ENCODE results near the gene NAXE. TPM values are rescaled to one million over a fixed set of nuclear protein-coding genes. Genes with fewer than 3 reads are reported as not detected.

The NAXE gene
- total RNA-seq, 1 donor from 2014 or later, result 75.6 TPM

DNA sequence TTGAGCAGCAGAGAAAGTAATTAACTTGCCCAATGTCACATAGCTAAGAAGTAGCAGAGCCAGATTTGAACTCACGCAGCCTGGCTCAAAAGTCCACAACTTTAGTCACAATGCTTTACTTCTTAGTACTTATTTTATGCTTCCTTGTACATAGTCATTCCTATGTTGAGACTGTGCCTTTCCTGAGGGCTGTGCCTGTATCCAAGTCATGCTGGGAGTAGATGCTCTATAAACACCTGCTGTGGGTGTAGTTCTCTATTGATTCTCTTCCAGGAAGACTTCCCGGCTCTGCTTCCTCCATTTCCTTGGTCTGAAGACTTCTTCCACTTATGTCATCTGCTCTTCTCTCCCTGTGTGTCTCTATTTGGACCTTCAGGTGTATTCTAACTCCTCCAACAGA, 35.9 kb upstream of the NAXE start:
- H3K4me1 Mint-ChIP-seq, result peaks cover 45% of the 10 kb centered on the region
- TF ChIP-seq, protein P1, sequence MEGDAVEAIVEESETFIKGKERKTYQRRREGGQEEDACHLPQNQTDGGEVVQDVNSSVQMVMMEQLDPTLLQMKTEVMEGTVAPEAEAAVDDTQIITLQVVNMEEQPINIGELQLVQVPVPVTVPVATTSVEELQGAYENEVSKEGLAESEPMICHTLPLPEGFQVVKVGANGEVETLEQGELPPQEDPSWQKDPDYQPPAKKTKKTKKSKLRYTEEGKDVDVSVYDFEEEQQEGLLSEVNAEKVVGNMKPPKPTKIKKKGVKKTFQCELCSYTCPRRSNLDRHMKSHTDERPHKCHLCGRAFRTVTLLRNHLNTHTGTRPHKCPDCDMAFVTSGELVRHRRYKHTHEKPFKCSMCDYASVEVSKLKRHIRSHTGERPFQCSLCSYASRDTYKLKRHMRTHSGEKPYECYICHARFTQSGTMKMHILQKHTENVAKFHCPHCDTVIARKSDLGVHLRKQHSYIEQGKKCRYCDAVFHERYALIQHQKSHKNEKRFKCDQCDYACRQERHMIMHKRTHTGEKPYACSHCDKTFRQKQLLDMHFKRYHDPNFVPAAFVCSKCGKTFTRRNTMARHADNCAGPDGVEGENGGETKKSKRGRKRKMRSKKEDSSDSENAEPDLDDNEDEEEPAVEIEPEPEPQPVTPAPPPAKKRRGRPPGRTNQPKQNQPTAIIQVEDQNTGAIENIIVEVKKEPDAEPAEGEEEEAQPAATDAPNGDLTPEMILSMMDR (IDR thresholded peaks at IDR 0.05), result no peak
- intact Hi-C loops (cut with micrococcal nuclease), result no loop called here
- no peak overlapping the region for H3K4me3 Mint-ChIP-seq
- no peaks in the 10 kb centered on the region for H3K36me3 Mint-ChIP-seq (ENCODE audit: low read depth)
- H3K9me3 Mint-ChIP-seq, result no peaks in the 10 kb centered on the region
- DNase-seq, result no peak
- ChIA-PET CTCF (interaction anchor here (1.2 kb wide), 1 partner anchor 75 kb away, joined by 3 read pairs; no protein-coding TSS in a partner anchor), POLR2A (interaction anchor here (0.6 to 0.9 kb wide), 2 partner anchors 54 to 56 kb away, joined by 4 to 5 read pairs; no protein-coding TSS in a partner anchor)
- H3K27ac Mint-ChIP-seq, result no peak overlapping the region
- no peak for ATAC-seq (ENCODE audit: low read depth)
- H3K27me3 Mint-ChIP-seq, result no peaks in the 10 kb centered on the region

DNA sequence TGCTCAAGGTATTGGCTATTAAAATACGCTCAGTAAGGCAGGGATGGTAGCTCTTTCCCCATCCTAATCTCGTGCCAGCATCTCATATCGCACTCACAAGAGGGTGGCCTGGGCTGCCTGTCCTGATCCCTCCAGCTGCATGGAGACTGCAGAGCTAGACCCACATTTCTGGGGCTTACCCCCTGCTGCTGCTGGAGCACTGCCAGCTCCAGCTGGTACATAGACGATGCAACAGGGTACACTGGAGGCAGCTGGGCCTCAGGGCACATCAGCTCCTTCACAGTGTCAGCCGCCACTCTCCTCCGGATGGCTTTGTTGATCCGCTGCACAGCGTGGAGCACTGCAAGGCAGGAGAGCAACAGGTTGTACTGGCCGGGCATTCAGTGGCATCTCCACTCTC, 35.2 kb upstream of the NAXE start:
- POLR2A ChIA-PET, result interaction anchor here (0.6 kb wide), 1 partner anchor 56 kb away, joined by 4 read pairs; no protein-coding TSS in a partner anchor
- TF ChIP-seq, protein P1 (IDR thresholded peaks at IDR 0.05), result no peak
- DNase-seq (no peak), ATAC-seq (ENCODE audit: low read depth) (no peak)
- intact Hi-C loops (cut with micrococcal nuclease), result no loop called here
- Mint-ChIP-seq H3K9me3 (no peaks in the 10 kb centered on the region), H3K27me3 (no peaks in the 10 kb centered on the region), H3K4me1 (peaks cover 39% of the 10 kb centered on the region), H3K27ac (no peak overlapping the region), H3K4me3 (no peak overlapping the region), H3K36me3 (ENCODE audit: low read depth) (no peaks in the 10 kb centered on the region)
- CTCF ChIA-PET, result interaction anchor here (1.2 kb wide), 1 partner anchor 76 kb away, joined by 3 read pairs; no protein-coding TSS in a partner anchor

DNA sequence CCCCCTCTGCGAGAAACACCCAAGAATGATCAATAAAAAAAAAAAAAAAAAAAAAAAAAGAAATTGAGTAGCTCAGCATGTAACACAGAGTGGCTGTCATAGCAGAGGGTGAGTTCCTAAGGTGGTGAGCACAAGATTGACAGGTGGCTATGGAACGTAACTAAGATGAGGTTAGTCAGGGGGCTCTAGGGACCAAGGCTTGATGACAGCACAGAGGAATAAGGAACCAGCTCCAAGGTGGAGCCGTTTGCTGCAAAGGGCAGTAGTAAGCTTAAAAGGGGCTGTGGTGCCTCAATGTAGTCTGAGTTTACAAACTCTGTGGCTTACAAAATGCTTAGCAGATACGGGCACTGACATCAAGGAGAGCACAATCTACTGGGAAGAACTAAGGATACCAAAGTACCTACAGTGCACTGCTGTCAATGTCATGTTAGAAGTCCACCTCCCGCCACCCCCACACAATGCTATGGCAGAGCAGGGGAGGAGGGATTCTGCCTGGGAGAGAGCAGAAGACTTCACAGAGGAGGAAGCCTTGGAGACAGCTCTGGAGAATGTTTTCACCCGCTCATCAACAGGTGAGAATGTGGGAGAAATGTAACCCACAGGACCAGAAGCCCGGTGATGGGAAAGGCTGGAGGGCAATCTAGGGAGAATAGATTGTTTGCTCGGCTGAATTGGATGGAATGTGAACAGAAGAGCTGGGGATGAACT, 32.3 kb upstream of the NAXE start:
- DNase-seq (no peak), ATAC-seq (ENCODE audit: low read depth) (peak; percentile 37)
- H3K9me3 Mint-ChIP-seq, result no peaks in the 10 kb centered on the region
- TF ChIP-seq, protein P1 (IDR thresholded peaks at IDR 0.05), result no peak
- intact Hi-C loops (cut with micrococcal nuclease), result no loop called here
- peaks cover 10% of the 10 kb centered on the region for H3K4me1 Mint-ChIP-seq
- H3K27me3 Mint-ChIP-seq, result no peaks in the 10 kb centered on the region
- H3K27ac Mint-ChIP-seq, result no peak overlapping the region
- no peak overlapping the region for H3K4me3 Mint-ChIP-seq
- POLR2A ChIA-PET, result interaction anchor here (0.6 to 0.8 kb wide), 2 partner anchors 54 to 74 kb away, joined by 4 to 12 read pairs; no protein-coding TSS in a partner anchor
- no peaks in the 10 kb centered on the region for H3K36me3 Mint-ChIP-seq (ENCODE audit: low read depth)
- CTCF ChIA-PET, result no interaction called here

DNA sequence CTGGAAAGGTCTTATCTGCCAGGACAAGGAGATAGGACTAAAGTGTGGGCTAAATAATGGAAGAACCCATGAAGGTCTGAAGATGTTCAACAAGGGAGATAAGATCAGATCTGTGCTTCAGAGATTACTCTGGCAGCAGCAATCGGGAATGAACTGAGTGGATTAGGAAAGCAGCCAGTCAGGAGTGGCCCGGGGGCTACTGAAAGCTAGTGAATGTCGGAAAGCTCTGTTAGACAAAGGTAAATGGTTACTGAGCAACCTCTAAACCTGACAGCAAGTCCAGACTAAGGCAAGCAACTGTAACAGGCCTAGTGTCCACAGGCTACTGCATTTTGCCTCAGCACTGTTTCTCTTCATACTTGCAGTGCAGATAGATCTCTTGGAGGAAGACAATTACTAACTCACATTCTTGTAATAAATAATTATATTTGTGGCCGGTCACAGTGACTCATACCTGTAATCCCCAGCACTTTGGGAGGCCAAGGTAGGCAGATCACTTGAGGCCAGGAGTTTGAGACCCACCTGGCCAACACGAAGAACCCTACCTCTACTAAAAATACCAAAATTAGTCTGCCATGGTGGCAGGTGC, 31.7 kb upstream of the NAXE start:
- POLR2A ChIA-PET, result interaction anchor here (0.8 kb wide), 1 partner anchor 55 kb away, joined by 12 read pairs; no protein-coding TSS in a partner anchor

More for the DNA sequence above, 31.7 kb upstream of the NAXE start:
- no peak for DNase-seq
- CTCF ChIA-PET, result no interaction called here
- Mint-ChIP-seq H3K9me3 (no peaks in the 10 kb centered on the region), H3K27me3 (no peaks in the 10 kb centered on the region), H3K36me3 (ENCODE audit: low read depth) (no peaks in the 10 kb centered on the region), H3K27ac (no peak overlapping the region), H3K4me1 (peaks cover 5% of the 10 kb centered on the region), H3K4me3 (no peak overlapping the region)
- TF ChIP-seq, protein P1 (IDR thresholded peaks at IDR 0.05), result no peak
- intact Hi-C loops (cut with micrococcal nuclease), result no loop called here
- no peak for ATAC-seq (ENCODE audit: low read depth)

All from activated B cell treated with CpG ODN at 0.5 μM for 24 hours (primary cell).